H9 (cell line): ENCODE data around the gene FSIP1. TPM values are rescaled to one million over a fixed set of nuclear protein-coding genes. Genes with fewer than 3 reads are reported as not detected.

Source experiments
- DNase-seq: peaks from one replicate; pipeline ENCODE4 v3.0.0-alpha.2; 2017
- H2AFZ ChIP-seq: one replicate; pipeline ENCODE4 v1.6.1; 2013; ENCODE audit warnings: mild to moderate bottlenecking, low read length, control low read depth, moderate library complexity
- H2AK5ac ChIP-seq: 2 replicates; pipeline ENCODE4 v1.6.1; 2013; ENCODE audit warnings: low read length, control low read depth, mixed read lengths; ENCODE audit not compliant: insufficient read length
- H2BK120ac ChIP-seq: one replicate; pipeline ENCODE4 v1.6.1; 2013; ENCODE audit warnings: low read depth, mild to moderate bottlenecking, low read length, control low read depth, inconsistent platforms; ENCODE audit not compliant: poor library complexity, severe bottlenecking
- H2BK12ac ChIP-seq: 2 replicates; pipeline ENCODE4 v1.6.1; 2013; ENCODE audit warnings: low read length, control low read depth, mixed read lengths, low read depth; ENCODE audit not compliant: insufficient read length
- H2BK15ac ChIP-seq: 2 replicates; pipeline ENCODE4 v1.6.1; 2013; ENCODE audit warnings: low read depth, low read length, control low read depth
- H2BK20ac ChIP-seq: one replicate; pipeline ENCODE4 v1.6.1; 2013; ENCODE audit warnings: low read depth, mild to moderate bottlenecking, low read length, control low read depth, inconsistent platforms; ENCODE audit not compliant: poor library complexity, severe bottlenecking
- H2BK5ac ChIP-seq: 2 replicates; pipeline ENCODE4 v1.6.1; 2013; ENCODE audit warnings: low read length, control low read depth, mixed read lengths; ENCODE audit not compliant: insufficient read length
- H3K14ac ChIP-seq: 2 replicates; pipeline ENCODE4 v1.6.1; 2013; ENCODE audit warnings: low read length, control low read depth; ENCODE audit not compliant: insufficient read depth
- H3K18ac ChIP-seq: 2 replicates; pipeline ENCODE4 v1.6.1; 2013; ENCODE audit warnings: low read depth, mild to moderate bottlenecking, mixed read lengths, low read length, control low read depth; ENCODE audit not compliant: insufficient read length
- H3K23ac ChIP-seq: 2 replicates; pipeline ENCODE4 v1.6.1; 2013; ENCODE audit warnings: low read length, control low read depth, mixed read lengths, low read depth; ENCODE audit not compliant: insufficient read length
- H3K23me2 ChIP-seq: 2 replicates; pipeline ENCODE4 v1.6.1; 2013; ENCODE audit warnings: low read depth, mild to moderate bottlenecking, mixed read lengths, low read length, control low read depth; ENCODE audit not compliant: insufficient read length, poor library complexity, severe bottlenecking
- H3K27ac ChIP-seq: 2 replicates; pipeline ENCODE4 v1.5.1; 2013; ENCODE audit warnings: low read length, control low read depth, mixed read lengths, low read depth; ENCODE audit not compliant: insufficient read length
- H3K27me3 ChIP-seq: 2 replicates; pipeline ENCODE4 v1.6.1; 2013; ENCODE audit warnings: low read length, control low read depth, inconsistent platforms; ENCODE audit not compliant: insufficient read depth
- H3K4ac ChIP-seq: 2 replicates; pipeline ENCODE4 v1.6.1; 2013; ENCODE audit warnings: low read depth, mild to moderate bottlenecking, control low read depth, inconsistent platforms, low read length, moderate library complexity
- H3K4me1 ChIP-seq: 2 replicates; pipeline ENCODE4 v1.6.1; 2013; ENCODE audit warnings: low read length, control low read depth, inconsistent platforms; ENCODE audit not compliant: insufficient read depth
- H3K4me2 ChIP-seq: 2 replicates; pipeline ENCODE4 v1.6.1; 2013; ENCODE audit warnings: low read length, control low read depth, mixed read lengths; ENCODE audit not compliant: insufficient read length, insufficient read depth
- H3K56ac ChIP-seq: 2 replicates; pipeline ENCODE4 v1.6.1; 2013; ENCODE audit warnings: low read depth, mild to moderate bottlenecking, mixed read lengths, low read length, control low read depth; ENCODE audit not compliant: insufficient read length
- H3K79me1 ChIP-seq: 2 replicates; pipeline ENCODE4 v1.6.1; 2013; ENCODE audit warnings: low read depth, mild to moderate bottlenecking, moderate library complexity, low read length, control low read depth, inconsistent platforms; ENCODE audit not compliant: insufficient read depth, poor library complexity, severe bottlenecking
- H3K79me2 ChIP-seq: 2 replicates; pipeline ENCODE4 v1.6.1; 2013; ENCODE audit warnings: low read length, control low read depth, inconsistent platforms; ENCODE audit not compliant: insufficient read depth
- H3K9ac ChIP-seq: 2 replicates; pipeline ENCODE4 v1.6.1; 2013; ENCODE audit warnings: low read length, control low read depth, mixed read lengths; ENCODE audit not compliant: insufficient read length; ENCODE audit errors: extremely low read depth
- H3K9me3 ChIP-seq: one replicate; pipeline ENCODE4 v1.6.1; 2013; ENCODE audit warnings: low read depth, low read length, inconsistent platforms; ENCODE audit not compliant: control insufficient read depth
- H3T11ph ChIP-seq: one replicate; pipeline ENCODE4 v1.6.1; 2013; ENCODE audit warnings: mild to moderate bottlenecking, low read length, control low read depth, inconsistent platforms
- H4K20me1 ChIP-seq: one replicate; pipeline ENCODE4 v1.6.1; 2013; ENCODE audit not compliant: control insufficient read depth, insufficient read length, insufficient read depth
- H4K5ac ChIP-seq: 2 replicates; pipeline ENCODE4 v1.6.1; 2013; ENCODE audit warnings: low read depth, mild to moderate bottlenecking, mixed read lengths, low read length, control low read depth; ENCODE audit not compliant: insufficient read length
- H4K8ac ChIP-seq: replicated peaks from 2 replicates; pipeline ENCODE4 v1.6.1; 2013; ENCODE audit warnings: low read length, control low read depth, mixed read lengths, low read depth; ENCODE audit not compliant: insufficient read length
- H4K91ac ChIP-seq: 2 replicates; pipeline ENCODE4 v1.6.1; 2013; ENCODE audit warnings: low read depth, mild to moderate bottlenecking, moderate library complexity, mixed read lengths, low read length, control low read depth; ENCODE audit not compliant: insufficient read length
- H3K27ac Mint-ChIP-seq, 3 experiments: 2 replicates in 2 of 3; 3 replicates in 1 of 3; pipeline ENCODE4 v1.8.0; 2020 to 2021; ENCODE audit warnings: mixed read lengths in 3 of 3, mild to moderate bottlenecking in 1 of 3, moderate library complexity in 1 of 3
- H3K27me3 Mint-ChIP-seq: 2 replicates; pipeline ENCODE4 v1.8.0; 2021; ENCODE audit warnings: low read depth, mild to moderate bottlenecking, moderate library complexity, mixed read lengths
- H3K36me3 Mint-ChIP-seq, 3 experiments: 2 replicates in 2 of 3; 3 replicates in 1 of 3; pipeline ENCODE4 v1.8.0; 2020 to 2021; ENCODE audit warnings: low read depth in 3 of 3, mixed read lengths in 3 of 3; ENCODE audit not compliant: insufficient read depth in 1 of 3
- H3K4me1 Mint-ChIP-seq, 2 experiments: 2 replicates each; pipeline ENCODE4 v1.8.0; 2020; ENCODE audit warnings: mixed read lengths in 2 of 2
- H3K4me3 Mint-ChIP-seq, 2 experiments: 2 replicates in 1 of 2; 3 replicates in 1 of 2; pipeline ENCODE4 v1.8.0; 2020 to 2021; ENCODE audit warnings: mild to moderate bottlenecking in 2 of 2, mixed read lengths in 2 of 2, moderate library complexity in 1 of 2
- H3K9me3 Mint-ChIP-seq, 2 experiments: 2 replicates in 1 of 2; 3 replicates in 1 of 2; pipeline ENCODE4 v1.8.0; 2020; ENCODE audit warnings: mild to moderate bottlenecking in 2 of 2, mixed read lengths in 2 of 2, moderate library complexity in 1 of 2
- WGBS: extraction: QIAGEN DNeasy Blood & Tissue Kit; methylation state at CpG from one replicate; pipeline ENCODE4 v1.1.7; 2013; ENCODE audit warnings: missing lambda C conversion rate, low lambda C conversion rate, mixed read lengths; ENCODE audit not compliant: insufficient read length; ENCODE audit errors: extremely low coverage; 5-methylcytosine and 5-hydroxymethylcytosine counted together
- total RNA-seq: library from RNA; stranded (reverse); gene quantifications from 2 replicates; pipeline ENCODE4 v1.2.1, GENCODE V29; 2021
- TF ChIP-seq, protein P1 (sequence below): fragments of 200-600 bp; sonication (generic); conservative IDR thresholded peaks from 3 replicates; pipeline ENCODE4 v1.8.0; 2021; ENCODE audit warnings: antibody characterized with exemption, mild to moderate bottlenecking

Gene FSIP1
- total RNA-seq, 1 experiment from 2014 or later, result 0.96 TPM

GRCh38 chr15:39628546-39629257 is 153.9 kb downstream of the FSIP1 start:
- TF ChIP-seq, protein P1, sequence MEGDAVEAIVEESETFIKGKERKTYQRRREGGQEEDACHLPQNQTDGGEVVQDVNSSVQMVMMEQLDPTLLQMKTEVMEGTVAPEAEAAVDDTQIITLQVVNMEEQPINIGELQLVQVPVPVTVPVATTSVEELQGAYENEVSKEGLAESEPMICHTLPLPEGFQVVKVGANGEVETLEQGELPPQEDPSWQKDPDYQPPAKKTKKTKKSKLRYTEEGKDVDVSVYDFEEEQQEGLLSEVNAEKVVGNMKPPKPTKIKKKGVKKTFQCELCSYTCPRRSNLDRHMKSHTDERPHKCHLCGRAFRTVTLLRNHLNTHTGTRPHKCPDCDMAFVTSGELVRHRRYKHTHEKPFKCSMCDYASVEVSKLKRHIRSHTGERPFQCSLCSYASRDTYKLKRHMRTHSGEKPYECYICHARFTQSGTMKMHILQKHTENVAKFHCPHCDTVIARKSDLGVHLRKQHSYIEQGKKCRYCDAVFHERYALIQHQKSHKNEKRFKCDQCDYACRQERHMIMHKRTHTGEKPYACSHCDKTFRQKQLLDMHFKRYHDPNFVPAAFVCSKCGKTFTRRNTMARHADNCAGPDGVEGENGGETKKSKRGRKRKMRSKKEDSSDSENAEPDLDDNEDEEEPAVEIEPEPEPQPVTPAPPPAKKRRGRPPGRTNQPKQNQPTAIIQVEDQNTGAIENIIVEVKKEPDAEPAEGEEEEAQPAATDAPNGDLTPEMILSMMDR, result no peak
- H2BK20ac ChIP-seq, result no peak overlapping the region
- no peak overlapping the region for H3K4ac ChIP-seq
- Mint-ChIP-seq H3K27me3 (no peaks in the 10 kb centered on the region; the same call in 1 of the 2 replicates), H3K27ac (no peak overlapping the region), H3K36me3 (no peaks in the 10 kb centered on the region), H3K4me1 (peaks cover 3 to 4% of the 10 kb centered on the region in 2 experiments; a peak in 2 of 4 replicates), H3K9me3 (peaks cover 2 to 3% of the 10 kb centered on the region in 2 experiments; a peak in 4 of 5 replicates), H3K4me3 (no peak overlapping the region)
- H4K5ac ChIP-seq, result no peak overlapping the region
- H2BK120ac ChIP-seq, result no peak overlapping the region
- no peaks in the 10 kb centered on the region for H3K79me2 ChIP-seq
- no peaks in the 10 kb centered on the region for H3K23me2 ChIP-seq
- H3K27me3 ChIP-seq, result no peaks in the 10 kb centered on the region
- H3K9ac ChIP-seq, result no peak overlapping the region
- H3K79me1 ChIP-seq, result no peaks in the 10 kb centered on the region
- DNase-seq, result no peak
- H3K4me2 ChIP-seq, result no peak overlapping the region
- H3K56ac ChIP-seq, result no peak overlapping the region
- no peak overlapping the region for H3K14ac ChIP-seq
- no peak overlapping the region for H3K27ac ChIP-seq
- peaks cover 2% of the 10 kb centered on the region for H4K20me1 ChIP-seq
- no peak overlapping the region for H3K18ac ChIP-seq
- no peaks in the 10 kb centered on the region for H3K4me1 ChIP-seq
- no peak overlapping the region for H3K23ac ChIP-seq
- H2BK5ac ChIP-seq, result no peak overlapping the region
- H4K8ac ChIP-seq, result no peak overlapping the region
- no peak overlapping the region for H2BK15ac ChIP-seq
- H4K91ac ChIP-seq, result no peak overlapping the region
- H2BK12ac ChIP-seq, result no peak overlapping the region
- H2AFZ ChIP-seq, result no peak overlapping the region
- WGBS, result no CpG with 5 or more reads among the region's 9 CpGs
- H3T11ph ChIP-seq, result no peak overlapping the region
- no peak overlapping the region for H2AK5ac ChIP-seq
- H3K9me3 ChIP-seq, result no peaks in the 10 kb centered on the region
